AG09319 (cell line): ENCODE data around the gene ANKRD33B.

Experiments
- DNase-seq: peaks from one replicate; pipeline ENCODE4 v3.0.0-alpha.2; 2010; ENCODE audit warnings: low read depth; ENCODE audit errors: extremely low read depth
- CTCF ChIP-seq: IDR thresholded peaks from 2 replicates; pipeline ENCODE4 v1.5.1; 2011; ENCODE audit warnings: low read depth, mild to moderate bottlenecking, inconsistent platforms, low read length, moderate library complexity

The ANKRD33B gene

GRCh38 chr5:10537624-10538023, 26.2 kb upstream of the ANKRD33B start:
- no peak for DNase-seq
- no peak for TF ChIP-seq CTCF

- no peak for DNase-seq
- TF ChIP-seq CTCF: no peak
Measured at GRCh38 chr5:10538103-10538788, 25.6 kb upstream of the ANKRD33B start.

- TF ChIP-seq CTCF: no peak
- DNase-seq: no peak
Measured at GRCh38 chr5:10538789-10539686, 24.8 kb upstream of the ANKRD33B start.

- no peak for TF ChIP-seq CTCF
- no peak for DNase-seq
Measured at GRCh38 chr5:10539687-10539998, 24.2 kb upstream of the ANKRD33B start.

- DNase-seq: no peak
- no peak for TF ChIP-seq CTCF
Measured at GRCh38 chr5:10540036-10540544, 23.8 kb upstream of the ANKRD33B start.

- TF ChIP-seq CTCF: no peak
- no peak for DNase-seq
Measured at GRCh38 chr5:10540951-10541646, 22.8 kb upstream of the ANKRD33B start.
